Ectodermal cell (in vitro differentiated cells): ENCODE data around the gene ANOS1.

Experiments
- H3K27ac ChIP-seq: 2 replicates; pipeline ENCODE4 v1.7.0; 2013; ENCODE audit warnings: mild to moderate bottlenecking, low read depth, low read length; ENCODE audit not compliant: insufficient read depth, poor library complexity, severe bottlenecking
- H3K27me3 ChIP-seq: 2 replicates; pipeline ENCODE4 v1.7.0; 2013; ENCODE audit warnings: mild to moderate bottlenecking, low read length; ENCODE audit not compliant: insufficient read depth, control insufficient read depth, poor library complexity, severe bottlenecking
- H3K36me3 ChIP-seq: one replicate; pipeline ENCODE4 v1.7.0; 2013; ENCODE audit warnings: low read length; ENCODE audit not compliant: control insufficient read depth, insufficient read depth
- H3K4me1 ChIP-seq: one replicate; pipeline ENCODE4 v1.7.0; 2013; ENCODE audit warnings: low read length; ENCODE audit not compliant: control insufficient read depth, insufficient read depth
- H3K4me3 ChIP-seq: 2 replicates; pipeline ENCODE4 v1.7.0; 2013; ENCODE audit warnings: low read depth, low read length, control low read depth; ENCODE audit not compliant: insufficient read depth
- H3K9me3 ChIP-seq: 2 replicates; pipeline ENCODE4 v1.7.0; 2013; ENCODE audit warnings: mild to moderate bottlenecking, low read length, moderate library complexity; ENCODE audit not compliant: control insufficient read depth
- WGBS, 2 experiments: methylation state at CpG; one replicate each; pipeline ENCODE4 v1.1.7; 2013; ENCODE audit warnings: missing lambda C conversion rate in 2 of 2; 5-methylcytosine and 5-hydroxymethylcytosine counted together

Gene ANOS1

DNA sequence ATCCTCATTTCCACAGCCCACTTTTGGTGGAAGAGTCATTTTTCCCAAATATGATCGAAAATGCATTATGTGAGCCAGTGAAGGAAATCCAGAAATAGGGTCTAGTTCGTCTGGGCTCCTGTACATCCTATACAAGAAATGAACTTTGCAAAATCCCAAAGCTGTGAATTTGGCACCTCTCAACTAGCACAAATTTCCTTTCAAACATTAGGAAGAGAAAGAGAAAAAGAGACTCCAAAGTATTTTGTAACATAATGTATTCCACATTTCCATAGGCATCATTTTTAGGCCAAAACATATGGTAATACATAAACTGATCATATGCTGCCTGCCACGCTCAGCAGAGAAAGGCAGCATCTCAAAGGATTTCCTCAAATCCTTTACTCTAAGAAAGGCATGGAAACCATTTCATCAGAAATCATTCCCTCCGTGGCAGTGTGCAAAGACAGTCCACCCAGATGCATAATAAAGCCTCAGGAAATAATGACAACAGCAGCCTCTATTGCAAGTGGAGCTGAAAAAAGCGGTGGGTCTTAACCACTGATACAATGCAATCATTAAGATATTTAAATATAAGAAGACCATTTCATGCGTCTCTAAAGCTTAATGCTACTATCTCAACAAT, 56.8 kb downstream of the ANOS1 start:
- no peaks in the 10 kb centered on the region for H3K36me3 ChIP-seq
- no peak overlapping the region for H3K27ac ChIP-seq
- 85 to 88% methylated on average over 5 of the region's 6 CpGs for WGBS, 2 experiments
- H3K4me3 ChIP-seq = no peak overlapping the region
- H3K27me3 ChIP-seq = no peaks in the 10 kb centered on the region
- peaks cover 4% of the 10 kb centered on the region for H3K4me1 ChIP-seq
- no peaks in the 10 kb centered on the region for H3K9me3 ChIP-seq

DNA sequence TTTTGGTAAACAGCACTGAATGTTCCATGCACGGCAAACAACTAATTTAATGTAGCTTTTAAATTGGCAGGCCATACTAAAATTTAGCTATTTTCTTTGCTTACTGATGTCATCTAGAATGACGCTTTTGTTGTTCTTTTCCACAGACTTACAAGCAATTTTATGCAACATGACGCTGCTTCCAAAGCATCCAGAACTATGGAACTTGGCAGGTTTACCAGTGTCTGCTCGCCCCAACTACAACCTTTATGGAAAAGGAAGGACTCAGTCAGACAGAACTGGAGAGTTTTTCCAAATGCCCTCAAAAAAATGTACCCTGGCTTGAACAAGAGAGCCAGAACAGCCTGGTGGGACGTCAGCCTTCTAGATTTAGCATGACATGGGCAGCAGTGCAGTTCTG, 58.7 kb downstream of the ANOS1 start:
- H3K4me3 ChIP-seq = no peak overlapping the region
- no peak overlapping the region for H3K27ac ChIP-seq
- H3K27me3 ChIP-seq = no peaks in the 10 kb centered on the region
- H3K4me1 ChIP-seq = peaks cover 4% of the 10 kb centered on the region
- H3K36me3 ChIP-seq = no peaks in the 10 kb centered on the region
- WGBS, 2 experiments = 89 to 91% methylated on average over 5 of the region's 5 CpGs
- no peaks in the 10 kb centered on the region for H3K9me3 ChIP-seq

DNA sequence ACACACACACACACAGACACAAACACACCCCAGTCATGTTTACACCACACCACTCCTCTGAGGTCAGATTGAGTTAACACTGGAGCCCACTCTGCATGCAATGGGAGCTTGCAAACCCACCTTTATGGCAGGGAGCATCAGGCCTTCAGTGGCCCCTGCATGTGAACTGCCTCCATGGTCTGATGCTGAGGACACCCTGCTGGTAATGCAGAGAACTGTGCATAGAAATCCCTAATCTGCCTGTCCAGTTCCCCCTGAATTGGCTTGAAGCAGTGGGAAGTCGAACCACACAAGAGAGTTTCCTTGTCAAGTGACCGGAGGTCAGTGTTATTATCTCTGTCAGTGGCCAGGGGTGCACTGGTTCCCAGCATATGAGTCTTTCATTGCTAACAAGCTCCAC, 59.8 kb downstream of the ANOS1 start:
- Histone ChIP-seq H3K27ac (no peak overlapping the region), H3K27me3 (no peaks in the 10 kb centered on the region), H3K4me1 (peaks cover 4% of the 10 kb centered on the region), H3K9me3 (no peaks in the 10 kb centered on the region), H3K36me3 (no peaks in the 10 kb centered on the region), H3K4me3 (no peak overlapping the region)
- whole genome bisulfite sequencing, 2 experiments = 48 to 68% methylated on average over 2 of the region's 2 CpGs

DNA sequence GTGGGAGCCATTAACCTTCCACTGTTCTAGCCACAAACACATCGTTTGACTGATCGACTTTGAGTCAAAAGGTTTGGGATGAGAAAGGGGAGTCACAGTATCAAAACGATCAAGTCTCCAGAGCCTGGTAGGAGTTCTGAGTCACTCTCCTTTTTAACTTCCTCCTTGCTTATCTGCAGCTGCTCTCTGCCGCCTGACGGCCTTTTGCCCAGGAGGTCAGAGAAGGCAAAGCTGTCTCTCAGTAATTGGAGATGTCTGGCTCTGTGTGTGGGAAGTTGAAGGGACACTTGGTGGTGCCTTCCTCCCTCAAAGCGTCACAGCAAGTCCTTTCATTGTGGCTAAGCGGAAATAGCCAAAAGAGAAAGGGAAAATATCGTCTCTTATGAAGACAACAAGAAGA, 63.1 kb downstream of the ANOS1 start:
- Histone ChIP-seq H3K4me1 (peaks cover 4% of the 10 kb centered on the region), H3K27me3 (no peaks in the 10 kb centered on the region), H3K9me3 (no peaks in the 10 kb centered on the region), H3K36me3 (no peaks in the 10 kb centered on the region), H3K27ac (no peak overlapping the region), H3K4me3 (no peak overlapping the region)
- WGBS, 2 experiments = 42 to 59% methylated on average over 7 to 8 of the region's 8 CpGs

DNA sequence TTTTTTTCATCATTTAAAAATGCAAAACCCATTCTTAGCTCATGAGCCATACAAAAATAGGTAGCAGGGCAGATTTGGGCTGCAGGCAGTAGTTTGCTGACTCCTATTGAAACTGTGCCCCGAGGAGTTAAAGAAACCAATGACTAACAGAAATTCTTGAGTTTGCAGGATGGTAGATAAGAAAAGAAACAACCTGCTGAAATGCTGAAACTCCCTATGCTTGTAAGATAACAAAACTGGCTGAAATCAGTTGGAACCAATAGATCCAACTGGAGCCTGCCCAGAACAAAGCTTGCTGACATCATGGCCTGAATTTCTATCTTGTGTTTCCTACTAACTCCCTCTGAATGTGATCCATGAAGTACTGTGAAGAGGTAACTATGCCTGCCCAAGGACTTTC, 68.6 kb downstream of the ANOS1 start:
- Histone ChIP-seq H3K4me3 (no peak overlapping the region), H3K27ac (no peak overlapping the region), H3K4me1 (no peaks in the 10 kb centered on the region), H3K9me3 (no peaks in the 10 kb centered on the region), H3K36me3 (no peaks in the 10 kb centered on the region), H3K27me3 (no peaks in the 10 kb centered on the region)
- 75 to 83% methylated on average over 1 of the region's 1 CpG for WGBS, 2 experiments

DNA sequence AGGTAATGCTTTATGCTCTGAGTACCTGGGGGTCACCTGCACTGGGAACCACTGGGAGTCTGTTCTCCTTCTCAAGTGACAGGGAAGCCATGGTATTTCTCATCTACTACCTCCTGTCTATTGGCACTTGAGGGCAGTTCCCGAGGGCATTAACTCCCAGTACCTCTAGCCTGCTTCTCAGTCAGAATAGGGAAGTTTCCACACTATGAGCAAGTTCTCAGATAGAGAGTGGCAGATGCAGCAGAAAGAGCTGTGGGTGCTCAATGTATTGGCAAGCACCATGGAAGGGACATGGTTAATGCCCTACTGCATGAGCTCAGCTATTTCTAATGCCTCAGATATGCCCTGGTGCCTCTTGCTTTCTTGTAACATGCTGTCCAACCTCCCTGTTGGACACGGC, 74.1 kb downstream of the ANOS1 start:
- H3K27ac ChIP-seq = no peak overlapping the region
- WGBS, 2 experiments = 94 to 100% methylated on average over 2 of the region's 2 CpGs
- H3K4me3 ChIP-seq = no peak overlapping the region
- no peaks in the 10 kb centered on the region for H3K36me3 ChIP-seq
- H3K4me1 ChIP-seq = no peaks in the 10 kb centered on the region
- H3K9me3 ChIP-seq = no peaks in the 10 kb centered on the region
- no peaks in the 10 kb centered on the region for H3K27me3 ChIP-seq

DNA sequence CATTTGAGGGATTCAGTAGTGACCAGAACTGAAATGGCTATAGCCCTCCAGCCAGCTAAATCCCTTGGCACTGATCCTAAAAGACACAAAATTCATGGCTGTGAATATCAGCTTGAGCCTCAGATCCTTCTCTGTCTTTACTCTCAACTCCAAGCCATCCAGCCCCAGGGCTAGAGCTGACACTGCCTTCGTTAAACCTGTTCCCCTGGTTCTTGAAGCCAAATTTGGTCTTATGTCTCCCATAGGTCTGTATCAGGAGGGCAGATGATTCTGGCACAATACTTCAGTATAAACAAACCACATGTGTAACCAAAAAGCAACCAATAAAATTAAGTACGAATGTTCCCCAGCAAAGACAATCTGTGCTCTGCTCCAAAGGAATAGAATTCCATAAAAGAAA, 78.0 kb downstream of the ANOS1 start:
- H3K27ac ChIP-seq = no peak overlapping the region
- H3K27me3 ChIP-seq = no peaks in the 10 kb centered on the region
- no peaks in the 10 kb centered on the region for H3K36me3 ChIP-seq
- no peaks in the 10 kb centered on the region for H3K9me3 ChIP-seq
- no peaks in the 10 kb centered on the region for H3K4me1 ChIP-seq
- WGBS, 2 experiments = 100% methylated on average over 1 to 2 of the region's 2 CpGs
- H3K4me3 ChIP-seq = no peak overlapping the region

DNA sequence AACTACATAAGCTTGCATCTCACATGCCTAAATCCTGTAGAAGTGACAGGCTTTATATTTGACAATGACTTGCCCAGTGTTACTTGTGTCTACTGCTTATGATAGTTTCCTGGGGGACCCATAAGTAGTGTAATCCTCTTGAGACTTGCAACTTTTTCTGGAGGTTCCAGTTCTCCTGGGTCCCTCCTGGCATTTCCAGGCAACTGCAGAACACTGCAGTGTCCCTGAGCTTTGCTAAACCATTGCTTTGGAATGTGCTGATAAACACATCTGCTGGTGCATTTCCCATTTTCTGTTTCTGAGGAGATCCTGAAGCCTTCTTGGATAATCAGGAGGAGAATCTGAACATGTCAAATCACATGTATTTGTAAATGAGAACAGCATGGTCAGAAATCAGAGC, 82.0 kb downstream of the ANOS1 start:
- Histone ChIP-seq H3K27ac (no peak overlapping the region), H3K4me3 (no peak overlapping the region), H3K36me3 (no peaks in the 10 kb centered on the region), H3K27me3 (no peaks in the 10 kb centered on the region), H3K4me1 (no peaks in the 10 kb centered on the region), H3K9me3 (no peaks in the 10 kb centered on the region)

DNA sequence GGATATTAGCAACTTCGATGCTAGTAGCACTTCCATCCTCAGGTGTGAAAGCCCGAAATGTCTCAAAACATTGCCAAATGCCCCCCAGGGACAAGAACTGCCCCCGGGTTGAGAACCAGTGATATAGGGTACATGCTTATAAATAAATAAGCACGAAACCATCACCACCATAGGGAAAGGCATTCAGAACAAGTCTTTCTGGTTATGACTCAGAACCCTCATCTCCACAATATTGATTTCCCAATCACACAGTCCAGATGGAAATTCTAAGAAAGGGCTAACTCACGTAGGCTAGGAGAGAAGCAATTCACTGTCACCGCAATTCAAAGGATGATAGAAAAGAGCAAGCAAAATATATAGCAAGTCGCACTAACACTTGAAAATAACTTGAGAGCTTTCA, 84.8 kb downstream of the ANOS1 start:
- no peak overlapping the region for H3K27ac ChIP-seq
- no peaks in the 10 kb centered on the region for H3K36me3 ChIP-seq
- H3K4me1 ChIP-seq = no peaks in the 10 kb centered on the region
- no peak overlapping the region for H3K4me3 ChIP-seq
- no peaks in the 10 kb centered on the region for H3K27me3 ChIP-seq
- WGBS, 2 experiments = 88 to 91% methylated on average over 2 to 7 of the region's 7 CpGs
- no peaks in the 10 kb centered on the region for H3K9me3 ChIP-seq

DNA sequence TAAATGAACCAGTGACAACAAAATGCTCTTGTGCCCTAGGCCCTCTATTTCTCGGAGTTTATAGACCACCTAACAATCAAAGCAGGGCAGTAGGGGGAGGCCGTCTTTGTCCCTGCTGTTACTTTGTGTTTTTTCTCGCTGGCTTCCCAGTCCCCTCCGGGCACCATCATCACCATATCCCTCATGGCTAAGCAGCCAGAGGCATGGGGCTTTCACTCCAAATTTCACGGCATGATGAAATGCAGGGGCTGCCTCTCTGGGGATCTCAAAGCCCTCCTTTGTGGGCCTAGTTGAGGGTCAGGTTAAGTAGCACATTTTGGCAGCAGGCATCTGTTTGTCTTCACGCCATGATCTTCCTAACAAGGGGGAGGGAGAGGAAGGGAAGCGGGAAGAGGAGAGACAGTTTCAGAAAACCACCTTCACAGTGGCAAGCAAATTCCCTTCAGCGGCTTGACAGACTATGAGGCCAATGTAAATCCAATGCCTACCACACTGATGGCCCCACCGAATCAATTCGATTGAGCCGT, 91.9 kb downstream of the ANOS1 start:
- Histone ChIP-seq H3K27me3 (peaks cover 5% of the 10 kb centered on the region), H3K4me1 (no peaks in the 10 kb centered on the region), H3K4me3 (no peak overlapping the region), H3K36me3 (no peaks in the 10 kb centered on the region), H3K9me3 (no peaks in the 10 kb centered on the region), H3K27ac (peak overlapping the region; percentile 60)
- 10 to 13% methylated on average over 9 to 11 of the region's 11 CpGs for WGBS, 2 experiments

DNA sequence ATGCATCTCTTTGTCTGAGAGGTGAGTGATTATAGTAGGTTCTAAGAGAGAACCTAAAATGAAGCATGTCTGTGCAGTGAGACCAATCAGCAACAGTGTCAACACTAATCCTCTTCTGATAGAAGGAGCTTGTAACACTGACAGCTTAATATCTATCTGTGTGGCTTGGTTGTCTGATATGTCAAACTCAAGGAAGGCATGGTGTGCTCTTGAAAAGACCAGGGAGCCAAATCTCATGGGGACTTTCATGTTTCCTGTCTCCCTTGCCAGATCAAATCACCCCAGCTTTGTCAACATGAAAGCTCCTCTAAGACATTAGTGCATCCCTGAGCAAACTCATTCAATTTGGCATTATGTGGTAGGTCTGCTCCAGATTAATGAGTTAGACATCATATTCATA, 95.4 kb downstream of the ANOS1 start:
- H3K27ac ChIP-seq = no peak overlapping the region
- peaks cover 5% of the 10 kb centered on the region for H3K27me3 ChIP-seq
- no peaks in the 10 kb centered on the region for H3K9me3 ChIP-seq
- H3K4me3 ChIP-seq = no peak overlapping the region
- H3K36me3 ChIP-seq = no peaks in the 10 kb centered on the region
- H3K4me1 ChIP-seq = no peaks in the 10 kb centered on the region
